Natural killer cell (primary cell): ENCODE measurements around the gene RAC2. TPM values are rescaled to one million over a fixed set of nuclear protein-coding genes. Genes with fewer than 3 reads are reported as not detected.
A peak's percentile ranks its signal among the peaks of the same experiment; 100 is the strongest.

Experiments used
- ATAC-seq, 3 donors: fragments of 150-1000 bp in 2 of 3; fragments of 200-7000 bp in 1 of 3; cut with Tn5 transposase; 1 replicate in 1 of 3; 2 replicates in 2 of 3; pipeline ENCODE4 v1.10.0; 2021; ENCODE audit warnings: mild to moderate bottlenecking in 2 of 3, moderate library complexity in 2 of 3
- DNase-seq, 2 donors: peaks; one replicate each; pipeline versions ENCODE4 v3.0.0 to v3.0.0-alpha.2; 2013 to 2021; ENCODE audit warnings: mixed read lengths in 1 of 2
- H3K27ac ChIP-seq: one replicate; pipeline ENCODE4 v1.5.1; 2013; ENCODE audit warnings: mild to moderate bottlenecking, low read length
- H3K27me3 ChIP-seq: one replicate; pipeline ENCODE4 v1.6.1; 2013; ENCODE audit warnings: low read length; ENCODE audit not compliant: control insufficient read depth, insufficient read depth
- H3K36me3 ChIP-seq: one replicate; pipeline ENCODE4 v1.6.1; 2013; ENCODE audit warnings: low read length; ENCODE audit not compliant: control insufficient read depth, insufficient read depth
- H3K4me1 ChIP-seq: one replicate; pipeline ENCODE4 v1.6.1; 2013; ENCODE audit warnings: low read length; ENCODE audit not compliant: control insufficient read depth, insufficient read depth
- H3K4me3 ChIP-seq: one replicate; pipeline ENCODE4 v1.5.1; 2013; ENCODE audit warnings: low read length
- H3K9me3 ChIP-seq: one replicate; pipeline ENCODE4 v1.6.1; 2013; ENCODE audit warnings: low read length; ENCODE audit not compliant: control insufficient read depth, insufficient read depth
- H3K27ac Mint-ChIP-seq, 2 donors: one replicate each; pipeline ENCODE4 v1.8.0; 2022; ENCODE audit warnings: mild to moderate bottlenecking in 2 of 2, mixed read lengths in 2 of 2, moderate library complexity in 1 of 2
- H3K27me3 Mint-ChIP-seq, 2 donors: one replicate each; pipeline ENCODE4 v1.8.0; 2022; ENCODE audit warnings: low read depth in 2 of 2, mixed read lengths in 2 of 2
- H3K36me3 Mint-ChIP-seq: one replicate; pipeline ENCODE4 v1.8.0; 2022; ENCODE audit warnings: mixed read lengths
- H3K4me1 Mint-ChIP-seq, 2 donors: one replicate each; pipeline ENCODE4 v1.8.0; 2022; ENCODE audit warnings: mixed read lengths in 2 of 2
- H3K4me3 Mint-ChIP-seq: one replicate; pipeline ENCODE4 v1.8.0; 2022; ENCODE audit warnings: mild to moderate bottlenecking, moderate library complexity, mixed read lengths
- H3K9me3 Mint-ChIP-seq, 2 donors: one replicate each; pipeline ENCODE4 v1.8.0; 2022; ENCODE audit warnings: mixed read lengths in 2 of 2
- CTCF ChIP-seq: fragments of 200-600 bp; IDR thresholded peaks from one replicate; pipeline ENCODE4 v1.8.0; 2022; ENCODE audit warnings: antibody characterized with exemption
- WGBS: methylation state at CpG from one replicate; pipeline ENCODE4 v1.1.7; 2013; ENCODE audit warnings: missing lambda C conversion rate; ENCODE audit not compliant: insufficient coverage; 5-methylcytosine and 5-hydroxymethylcytosine counted together
- intact Hi-C: fragments of 100-400 bp; cut with micrococcal nuclease; formaldehyde crosslinking; loops from one replicate; pipeline ENCODE4 v1.14.2; 2022
- total RNA-seq, 4 donors: library from RNA; stranded (reverse); fragments of 120-200 nt in 1 of 4; gene quantifications; one replicate each; pipeline versions ENCODE4 v1.2.3 to v1.2.4, GENCODE V29; 2013 to 2022

RAC2 gene
- total RNA-seq, 3 donors from 2014 or later (not counting 1 experiment from before 2014, with no cell fraction given), result 647 to 744 (median 741) TPM

- ATAC-seq, result peak in 2 of 3 donors; percentile 5 to 8
- peaks cover 95% of the 10 kb centered on the region for H3K4me1 ChIP-seq
- WGBS, result 53% methylated on average over 11 of the region's 12 CpGs
Observed at GRCh38 chr22:37281646-37282384, 37.7 kb upstream of the RAC2 start.

GRCh38 chr22:37281195-37281594, 37.1 kb upstream of the RAC2 start:
- Histone ChIP-seq H3K27me3 (no peaks in the 10 kb centered on the region), H3K4me1 (peaks cover 95% of the 10 kb centered on the region), H3K4me3 (no peak overlapping the region), H3K27ac (peak overlapping the region; percentile 77), H3K36me3 (peaks cover 2% of the 10 kb centered on the region), H3K9me3 (no peaks in the 10 kb centered on the region)
- intact Hi-C loops, result no loop called here
- H3K27me3 Mint-ChIP-seq, result no peaks in the 10 kb centered on the region
- H3K9me3 Mint-ChIP-seq, result no peaks in the 10 kb centered on the region
- no peak for ATAC-seq
- DNase-seq, result no peak
- WGBS, result 97% methylated on average over 7 of the region's 7 CpGs
- H3K4me3 Mint-ChIP-seq, result peak overlapping the region; percentile 91
- H3K36me3 Mint-ChIP-seq, result no peaks in the 10 kb centered on the region
- H3K4me1 Mint-ChIP-seq, result peaks cover 73 to 84% of the 10 kb centered on the region in 2 donors
- TF ChIP-seq CTCF, result no peak
- H3K27ac Mint-ChIP-seq, result peak overlapping the region; percentile 91 to 95

More at GRCh38 chr22:37281646-37282384, 37.7 kb upstream of the RAC2 start:
- no peak for DNase-seq
- H3K4me3 Mint-ChIP-seq, result peak overlapping the region; percentile 91
- Histone ChIP-seq H3K36me3 (peaks cover 7% of the 10 kb centered on the region), H3K9me3 (no peaks in the 10 kb centered on the region), H3K27me3 (no peaks in the 10 kb centered on the region), H3K4me3 (peak overlapping the region; percentile 80), H3K27ac (peak overlapping the region; percentile 77)
- peak overlapping the region; percentile 91 to 95 for H3K27ac Mint-ChIP-seq
- H3K9me3 Mint-ChIP-seq, result no peaks in the 10 kb centered on the region
- intact Hi-C loops, result no loop called here
- TF ChIP-seq CTCF, result no peak
- H3K36me3 Mint-ChIP-seq, result no peaks in the 10 kb centered on the region
- H3K27me3 Mint-ChIP-seq, result no peaks in the 10 kb centered on the region
- H3K4me1 Mint-ChIP-seq, result peaks cover 79 to 89% of the 10 kb centered on the region in 2 donors

GRCh38 chr22:37280718-37281117, 36.6 kb upstream of the RAC2 start:
- Mint-ChIP-seq H3K27ac (peak overlapping the region; percentile 91 to 95), H3K9me3 (no peaks in the 10 kb centered on the region), H3K36me3 (no peaks in the 10 kb centered on the region), H3K4me1 (peaks cover 68 to 84% of the 10 kb centered on the region in 2 donors), H3K27me3 (no peaks in the 10 kb centered on the region), H3K4me3 (peak overlapping the region; percentile 91)
- TF ChIP-seq CTCF, result no peak
- no peaks in the 10 kb centered on the region for H3K9me3 ChIP-seq
- DNase-seq (no peak), ATAC-seq (no peak)
- peaks cover 95% of the 10 kb centered on the region for H3K4me1 ChIP-seq
- H3K4me3 ChIP-seq, result no peak overlapping the region
- no peaks in the 10 kb centered on the region for H3K36me3 ChIP-seq
- WGBS, result 98% methylated on average over 5 of the region's 5 CpGs
- H3K27me3 ChIP-seq, result no peaks in the 10 kb centered on the region
- H3K27ac ChIP-seq, result no peak overlapping the region
- intact Hi-C loops, result no loop called here
